Upper lobe of left lung (tissue), 6 donors: ENCODE results near the gene AREL1. TPM values are rescaled to one million over a fixed set of nuclear protein-coding genes. Genes with fewer than 3 reads are reported as not detected.

Source experiments
- ATAC-seq, 2 donors: fragments of 200-7000 bp; cut with Tn5 transposase; one replicate each; pipeline ENCODE4 v1.9.1; 2022; ENCODE audit warnings: mild to moderate bottlenecking in 2 of 2, moderate library complexity in 2 of 2; ENCODE audit not compliant: low FRiP score in 2 of 2
- DNase-seq, 2 donors: peaks; one replicate each; pipeline ENCODE4 v3.0.0-alpha.2; 2019 to 2020
- H3K27ac ChIP-seq, 4 donors: fragments of 200-600 bp; sonication (generic); one replicate each; pipeline ENCODE4 v1.5.1; 2016 to 2019
- H3K27me3 ChIP-seq, 4 donors: fragments of 200-600 bp; sonication (generic); one replicate each; pipeline ENCODE4 v1.5.1; 2017 to 2019
- H3K36me3 ChIP-seq, 4 donors: fragments of 200-600 bp; sonication (generic); one replicate each; pipeline ENCODE4 v1.5.1; 2016 to 2019
- H3K4me1 ChIP-seq, 4 donors: fragments of 200-600 bp; sonication (generic); one replicate each; pipeline ENCODE4 v1.5.1; 2018 to 2019
- H3K4me3 ChIP-seq, 4 donors: fragments of 200-600 bp; sonication (generic); one replicate each; pipeline ENCODE4 v1.5.1; 2017 to 2019; ENCODE audit warnings: mild to moderate bottlenecking in 2 of 4, moderate library complexity in 1 of 4
- H3K9me3 ChIP-seq, 4 donors: fragments of 200-600 bp; sonication (generic); one replicate each; pipeline ENCODE4 v1.5.1; 2018 to 2019
- CTCF ChIP-seq, 6 experiments: fragments of 450-650 bp in 4 of 6; fragments of 200-600 bp in 2 of 6; sonication (generic) in 2 of 6; IDR thresholded peaks; one replicate each; pipeline ENCODE4 v1.5.1; 2016 to 2019; ENCODE audit warnings: antibody characterized with exemption in 6 of 6
- EP300 ChIP-seq, 4 donors: sonication (generic); formaldehyde crosslinking; IDR thresholded peaks; one replicate each; pipeline ENCODE4 v1.5.1; 2017; ENCODE audit warnings: antibody characterized with exemption in 4 of 4, control low read depth in 2 of 4
- POLR2A ChIP-seq, 4 donors: fragments of 450-650 bp; IDR thresholded peaks; one replicate each; pipeline ENCODE4 v1.5.1; 2016 to 2017; ENCODE audit warnings: antibody characterized with exemption in 4 of 4, mild to moderate bottlenecking in 2 of 4
- POLR2AphosphoS5 ChIP-seq, 2 donors: sonication (generic); formaldehyde crosslinking; IDR thresholded peaks; one replicate each; pipeline ENCODE4 v1.5.1; 2017; ENCODE audit warnings: antibody characterized with exemption in 2 of 2
- WGBS, 2 donors: methylation state at CpG; one replicate each; pipeline ENCODE4 v1.1.5; 2017 to 2018; 5-methylcytosine and 5-hydroxymethylcytosine counted together
- total RNA-seq, 6 donors: library from RNA; depleted of rRNA in 4 of 6; stranded (reverse); fragments of >200 nt in 4 of 6; gene quantifications; one replicate each; pipeline versions ENCODE4 v1.1.0 to v1.2.1, GENCODE V29; 2016 to 2021
- donor health status: DM: no; HTN: no; CAD: no; lungs with moderate emphysema.
- donor health status: DM: no; HTN: yes; CAD: no; lungs with severe emphysema.

AREL1 gene
- total RNA-seq, 6 donors from 2014 or later = 13.5 to 44.0 (median 28.9) TPM

GRCh38 chr14:74732387-74732786 lies 19.5 kb upstream of the AREL1 start:
- 78 to 92% methylated on average over 2 of the region's 2 CpGs for WGBS, 2 donors
- Histone ChIP-seq H3K27ac (no peak overlapping the region), H3K4me1 (no peaks in the 10 kb centered on the region), H3K27me3 (no peaks in the 10 kb centered on the region), H3K9me3 (no peaks in the 10 kb centered on the region), H3K4me3 (no peak overlapping the region), H3K36me3 (peaks cover 19 to 56% (median 40%) of the 10 kb centered on the region in 4 donors)
- TF ChIP-seq POLR2AphosphoS5 (IDR thresholded peaks at IDR 0.05) = no peak
- TF ChIP-seq POLR2A (IDR thresholded peaks at IDR 0.05) = no peak
- TF ChIP-seq CTCF (IDR thresholded peaks at IDR 0.05) = no peak
- TF ChIP-seq EP300 (IDR thresholded peaks at IDR 0.05) = no peak
- no peak for ATAC-seq
- no peak for DNase-seq

GRCh38 chr14:74723134-74723533 lies 10.3 kb upstream of the AREL1 start:
- no peak for ATAC-seq
- Histone ChIP-seq H3K27me3 (no peaks in the 10 kb centered on the region), H3K4me1 (no peaks in the 10 kb centered on the region), H3K27ac (no peak overlapping the region), H3K9me3 (no peaks in the 10 kb centered on the region), H3K4me3 (no peak overlapping the region), H3K36me3 (peaks cover 0 to 71% (median 25%) of the 10 kb centered on the region in 4 donors)
- TF ChIP-seq CTCF (IDR thresholded peaks at IDR 0.05) (no peak), POLR2A (IDR thresholded peaks at IDR 0.05) (no peak), POLR2AphosphoS5 (IDR thresholded peaks at IDR 0.05) (no peak), EP300 (IDR thresholded peaks at IDR 0.05) (no peak)
- no peak for DNase-seq
- WGBS, 2 donors = 73 to 80% methylated on average over 3 of the region's 3 CpGs

- H3K27me3 ChIP-seq = no peaks in the 10 kb centered on the region
- ATAC-seq (no peak), DNase-seq (no peak)
- no peaks in the 10 kb centered on the region for H3K4me1 ChIP-seq
- no peaks in the 10 kb centered on the region for H3K9me3 ChIP-seq
- peaks cover 7 to 87% (median 35%) of the 10 kb centered on the region in 4 donors for H3K36me3 ChIP-seq
- H3K27ac ChIP-seq = no peak overlapping the region
- no peak overlapping the region for H3K4me3 ChIP-seq
- TF ChIP-seq POLR2AphosphoS5 (IDR thresholded peaks at IDR 0.05) (no peak), POLR2A (IDR thresholded peaks at IDR 0.05) (no peak), EP300 (IDR thresholded peaks at IDR 0.05) (no peak), CTCF (IDR thresholded peaks at IDR 0.05) (no peak)
These were observed 7.6 kb upstream of the AREL1 start for GRCh38 chr14:74720526-74720925.

GRCh38 chr14:74713395-74713735 lies 485 bp upstream of the AREL1 start:
- Histone ChIP-seq H3K36me3 (peaks cover 7 to 32% (median 12%) of the 10 kb centered on the region in 4 donors), H3K27ac (peak overlapping the region; percentile 86 to 93 (median 90)), H3K4me1 (peaks cover 12 to 36% (median 28%) of the 10 kb centered on the region in 4 donors), H3K27me3 (no peaks in the 10 kb centered on the region), H3K4me3 (peak overlapping the region; percentile 79 to 88 (median 84)), H3K9me3 (no peaks in the 10 kb centered on the region)
- WGBS, 2 donors = 18 to 22% methylated on average over 6 of the region's 6 CpGs
- TF ChIP-seq POLR2A (IDR thresholded peaks at IDR 0.05) = no peak
- no peak for TF ChIP-seq CTCF (IDR thresholded peaks at IDR 0.05)
- TF ChIP-seq POLR2AphosphoS5 (IDR thresholded peaks at IDR 0.05) = no peak
- no peak for TF ChIP-seq EP300 (IDR thresholded peaks at IDR 0.05)
- DNase-seq = no peak
- ATAC-seq = no peak

GRCh38 chr14:74711651-74712050 lies 1.2 kb downstream of the AREL1 start:
- no peak for ATAC-seq

More at GRCh38 chr14:74711651-74712050, 1.2 kb downstream of the AREL1 start:
- WGBS, 2 donors = 78 to 84% methylated on average over 5 of the region's 5 CpGs
- Histone ChIP-seq H3K27me3 (no peaks in the 10 kb centered on the region), H3K9me3 (no peaks in the 10 kb centered on the region), H3K27ac (no peak overlapping the region), H3K36me3 (peaks cover 0 to 17% (median 3%) of the 10 kb centered on the region in 4 donors), H3K4me3 (peak overlapping the region in 1 of 4 donors; percentile 86), H3K4me1 (peaks cover 12 to 36% (median 28%) of the 10 kb centered on the region in 4 donors)
- no peak for TF ChIP-seq POLR2A (IDR thresholded peaks at IDR 0.05)
- no peak for TF ChIP-seq CTCF (IDR thresholded peaks at IDR 0.05)
- no peak for TF ChIP-seq POLR2AphosphoS5 (IDR thresholded peaks at IDR 0.05)
- TF ChIP-seq EP300 (IDR thresholded peaks at IDR 0.05) = no peak
- no peak for DNase-seq
